Measurements from ENCODE around the gene SUSD5. TPM values are rescaled to one million over a fixed set of nuclear protein-coding genes. Genes with fewer than 3 reads are reported as not detected.
"Not testable (repeated sequence)": the region's sequence is repeated elsewhere in the genome, so short reads cannot be mapped to it uniquely, and the experiment has no call there.

SUSD5 gene
- total RNA-seq, 2 experiments from 2014 or later: not detected

DNA sequence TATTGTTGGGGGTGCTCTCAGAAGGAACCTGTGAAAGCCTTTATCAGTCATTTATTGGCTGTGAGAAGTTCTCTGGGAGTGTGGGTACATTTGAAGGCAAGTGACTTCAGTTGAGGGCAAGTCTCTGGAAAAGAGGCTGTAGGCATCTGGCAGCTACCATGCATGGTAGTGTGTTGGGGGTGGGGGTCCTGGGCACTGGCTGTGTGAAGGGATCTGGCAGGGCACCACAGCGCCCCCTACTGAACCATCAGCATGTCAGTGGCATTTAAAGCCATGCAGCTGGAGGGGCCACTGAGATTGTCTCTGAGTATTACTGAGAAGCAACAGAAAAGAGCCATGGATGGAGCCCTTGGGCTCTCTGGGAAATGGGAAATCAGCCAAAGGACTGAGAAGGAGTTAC is 74.2 kb downstream of the SUSD5 start:
- POLR2A ChIA-PET: no interaction called here
- no peaks in the 10 kb centered on the region for H3K27me3 Mint-ChIP-seq
- intact Hi-C loops (cut with micrococcal nuclease): no loop called here
- no peak overlapping the region for H3K4me3 Mint-ChIP-seq
- H3K4me1 Mint-ChIP-seq (ENCODE audit: low read depth): no peaks in the 10 kb centered on the region
- H3K9me3 Mint-ChIP-seq: no peaks in the 10 kb centered on the region
- H3K36me3 Mint-ChIP-seq: peaks cover 6% of the 10 kb centered on the region
- CTCF ChIA-PET: interaction anchor here (0.7 to 2.5 kb wide), 10 partner anchors 8 to 228 kb away, joined by 3 to 25 read pairs (median 3); no protein-coding TSS in a partner anchor
- H3K27ac Mint-ChIP-seq: no peak overlapping the region
- DNase-seq: peak; percentile 55

DNA sequence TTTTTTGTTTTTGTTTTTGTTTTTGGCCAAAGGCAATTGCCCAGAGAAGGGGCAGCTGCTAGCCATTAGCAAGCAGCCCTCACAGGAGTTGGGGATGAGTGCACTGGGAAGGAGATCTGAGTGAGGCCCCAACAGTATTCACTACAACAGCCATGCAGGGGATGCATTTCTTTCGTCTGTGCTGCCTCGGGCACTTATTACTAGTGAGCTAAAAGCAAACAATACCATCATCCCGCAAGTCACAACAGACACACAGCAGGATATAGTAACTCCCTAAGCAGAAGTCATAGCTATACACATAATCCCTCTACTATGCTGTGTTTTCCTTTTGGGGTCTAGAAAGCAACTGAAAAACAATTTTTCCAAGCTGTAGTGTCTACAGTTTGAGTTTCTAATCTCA is 77.6 kb downstream of the SUSD5 start:
- Mint-ChIP-seq H3K9me3 (no peaks in the 10 kb centered on the region), H3K4me3 (no peak overlapping the region), H3K4me1 (ENCODE audit: low read depth) (no peaks in the 10 kb centered on the region), H3K36me3 (peaks cover 16% of the 10 kb centered on the region), H3K27ac (no peak overlapping the region), H3K27me3 (no peaks in the 10 kb centered on the region)
- ChIA-PET CTCF (interaction anchor here (2.2 kb wide), 1 partner anchor 9 kb away, joined by 18 read pairs; no protein-coding TSS in a partner anchor), POLR2A (no interaction called here)
- no peak for DNase-seq
- intact Hi-C loops (cut with micrococcal nuclease): no loop called here

DNA sequence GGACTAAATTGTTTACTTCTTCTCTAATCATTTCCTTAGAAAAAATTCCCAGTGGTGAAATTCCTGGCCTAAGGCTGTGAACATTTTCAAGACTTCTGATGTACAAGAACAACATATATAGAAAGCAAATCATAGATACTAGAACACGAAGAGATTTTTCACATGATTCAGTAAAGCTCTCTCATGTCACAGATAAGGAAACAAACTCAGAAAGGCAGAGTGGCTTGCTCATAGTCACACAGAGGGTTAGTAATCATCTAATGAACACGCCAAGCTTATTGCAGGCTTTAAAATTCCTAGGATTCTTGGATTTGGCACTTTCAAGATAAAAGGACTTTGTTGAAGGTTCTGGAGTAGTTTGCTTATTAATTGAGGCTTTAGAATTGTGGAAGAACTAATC is 78.6 kb downstream of the SUSD5 start:
- Mint-ChIP-seq H3K36me3 (peaks cover 22% of the 10 kb centered on the region), H3K4me3 (no peak overlapping the region), H3K9me3 (no peaks in the 10 kb centered on the region), H3K27me3 (no peaks in the 10 kb centered on the region), H3K27ac (no peak overlapping the region), H3K4me1 (ENCODE audit: low read depth) (no peaks in the 10 kb centered on the region)
- ChIA-PET CTCF (interaction anchor here (1.4 to 2.2 kb wide), 2 partner anchors 8 to 233 kb away, joined by 7 to 18 read pairs; no protein-coding TSS in a partner anchor), POLR2A (no interaction called here)
- no peak for DNase-seq
- intact Hi-C loops (cut with micrococcal nuclease): no loop called here

DNA sequence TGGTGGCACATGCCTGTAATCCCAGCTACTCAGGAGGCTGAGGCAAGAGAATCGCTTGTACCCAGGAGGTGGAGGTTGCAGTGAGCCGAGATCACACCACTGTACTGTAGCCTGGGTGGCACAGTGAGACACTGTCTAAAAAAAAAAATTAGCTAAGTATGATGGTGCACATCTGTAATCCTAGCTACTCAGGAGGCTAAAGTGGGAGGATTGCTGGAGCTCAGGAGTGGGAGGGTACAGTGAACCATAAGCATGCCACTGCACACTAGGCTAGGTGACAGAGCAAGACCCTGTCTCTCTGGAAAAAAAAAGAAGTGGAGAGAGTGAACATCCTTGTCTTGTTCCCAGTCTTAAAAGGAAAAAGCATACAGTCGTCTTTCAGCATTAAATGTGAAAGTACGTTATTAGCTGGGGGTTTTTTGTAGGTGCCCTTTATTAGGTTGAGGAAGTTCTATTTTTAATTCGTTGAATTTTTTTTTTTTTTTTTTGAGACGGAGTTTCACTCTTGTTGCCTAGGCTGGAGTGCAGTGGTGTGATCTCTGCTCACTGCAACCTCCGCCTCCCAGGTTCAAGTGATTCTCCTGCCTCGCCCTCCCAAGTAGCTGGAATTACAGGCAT is 79.5 kb downstream of the SUSD5 start:
- intact Hi-C loops (cut with micrococcal nuclease); DNase-seq; H3K9me3 Mint-ChIP-seq; H3K27me3 Mint-ChIP-seq; POLR2A ChIA-PET; H3K27ac Mint-ChIP-seq; H3K4me1 Mint-ChIP-seq (ENCODE audit: low read depth); H3K4me3 Mint-ChIP-seq: not testable (repeated sequence)
- peaks cover 24% of the 10 kb centered on the region for H3K36me3 Mint-ChIP-seq
- CTCF ChIA-PET: interaction anchor here (1.4 kb wide), 1 partner anchor 234 kb away, joined by 7 read pairs; no protein-coding TSS in a partner anchor

DNA sequence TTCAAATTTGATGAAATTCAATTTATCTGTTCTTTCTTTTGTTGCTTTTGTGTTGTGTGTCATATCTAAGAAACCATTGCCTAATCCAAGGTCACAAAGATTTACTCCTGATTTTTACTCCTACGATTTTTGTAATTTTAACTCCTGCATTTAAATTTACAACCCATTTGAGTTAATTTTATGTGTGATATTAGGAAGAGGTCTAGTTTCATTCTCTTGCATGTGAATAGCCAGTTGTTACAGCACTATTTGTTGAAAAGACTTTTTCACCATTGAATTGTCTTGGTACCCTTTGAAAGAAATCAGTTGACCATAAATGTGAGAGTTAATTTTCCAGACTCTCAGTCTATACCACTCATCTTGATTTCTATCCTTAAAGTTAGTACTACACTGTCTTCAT is 80.9 kb downstream of the SUSD5 start:
- peaks cover 21% of the 10 kb centered on the region for H3K36me3 Mint-ChIP-seq
- DNase-seq: no peak
- no peak overlapping the region for H3K27ac Mint-ChIP-seq
- ChIA-PET POLR2A (no interaction called here), CTCF (no interaction called here)
- intact Hi-C loops (cut with micrococcal nuclease): no loop called here
- no peak overlapping the region for H3K4me3 Mint-ChIP-seq
- no peaks in the 10 kb centered on the region for H3K27me3 Mint-ChIP-seq
- H3K9me3 Mint-ChIP-seq: no peaks in the 10 kb centered on the region
- H3K4me1 Mint-ChIP-seq (ENCODE audit: low read depth): peaks cover 7% of the 10 kb centered on the region

DNA sequence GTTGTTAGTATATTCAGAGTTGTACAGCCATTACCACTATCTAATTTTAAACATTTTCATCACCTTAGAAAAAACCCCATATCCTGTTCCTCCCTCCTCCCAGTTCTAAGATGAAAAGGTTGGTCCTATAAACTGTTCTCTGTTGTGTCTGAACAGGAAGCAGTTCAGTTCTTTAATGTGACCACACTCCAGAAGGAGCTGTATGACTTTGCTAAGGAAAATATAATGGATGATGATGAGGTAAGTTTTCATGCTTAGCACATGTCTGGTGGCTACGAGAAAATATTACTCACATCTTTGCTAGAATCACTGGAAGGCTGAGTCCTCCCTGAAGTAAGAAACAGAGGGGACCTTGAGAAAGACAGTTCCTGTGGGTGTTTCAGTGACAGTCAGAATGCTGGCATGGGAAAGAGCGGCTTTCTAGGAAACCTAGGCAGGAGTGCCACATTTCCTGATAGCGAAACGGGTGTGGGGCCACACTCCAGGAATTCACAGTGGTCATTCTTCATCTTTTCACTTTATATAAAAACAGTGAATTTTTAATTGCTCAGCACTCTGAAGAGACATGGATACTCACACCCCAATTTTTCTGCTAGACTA is 84.5 kb downstream of the SUSD5 start:
- Mint-ChIP-seq H3K27ac (no peak overlapping the region), H3K9me3 (no peaks in the 10 kb centered on the region), H3K36me3 (peaks cover 21% of the 10 kb centered on the region), H3K27me3 (no peaks in the 10 kb centered on the region), H3K4me1 (ENCODE audit: low read depth) (peaks cover 7% of the 10 kb centered on the region), H3K4me3 (no peak overlapping the region)
- intact Hi-C loops (cut with micrococcal nuclease): no loop called here
- POLR2A ChIA-PET: no interaction called here
- no peak for DNase-seq
- CTCF ChIA-PET: interaction anchor here (1.0 to 3.6 kb wide), 4 partner anchors 10 to 653 kb away, joined by 3 to 13 read pairs (median 4); no protein-coding TSS in a partner anchor

DNA sequence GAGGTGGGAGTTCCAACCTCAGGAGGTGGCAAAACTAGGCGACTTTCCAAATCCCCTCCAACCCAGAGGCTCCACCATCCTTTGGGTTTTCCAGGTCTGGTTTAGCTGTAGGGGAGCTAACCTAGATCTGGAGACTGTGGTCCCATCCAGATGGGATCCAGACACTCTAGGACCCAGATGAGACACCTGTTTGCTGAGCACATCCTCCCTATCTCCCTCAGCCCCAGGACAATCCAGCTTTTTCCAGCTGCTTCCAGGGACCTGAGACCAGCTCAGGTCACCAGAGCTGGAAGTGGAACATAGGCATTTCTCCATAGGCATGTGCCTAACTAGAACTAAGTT is 86.6 kb downstream of the SUSD5 start:
- no peak for DNase-seq
- no peaks in the 10 kb centered on the region for H3K27me3 Mint-ChIP-seq
- POLR2A ChIA-PET: interaction anchor here (1.2 kb wide), 1 partner anchor 241 kb away, joined by 4 read pairs; no protein-coding TSS in a partner anchor
- no peaks in the 10 kb centered on the region for H3K9me3 Mint-ChIP-seq
- intact Hi-C loops (cut with micrococcal nuclease): no loop called here
- H3K4me1 Mint-ChIP-seq (ENCODE audit: low read depth): peaks cover 7% of the 10 kb centered on the region
- CTCF ChIA-PET: interaction anchor here (0.6 to 3.1 kb wide), 42 partner anchors 9 to 666 kb away, joined by 3 to 124 read pairs (median 4); partner anchors contain the start of genes CRTAP and PDCD6IP
- no peak overlapping the region for H3K4me3 Mint-ChIP-seq
- H3K36me3 Mint-ChIP-seq: peaks cover 17% of the 10 kb centered on the region
- H3K27ac Mint-ChIP-seq: no peak overlapping the region

DNA sequence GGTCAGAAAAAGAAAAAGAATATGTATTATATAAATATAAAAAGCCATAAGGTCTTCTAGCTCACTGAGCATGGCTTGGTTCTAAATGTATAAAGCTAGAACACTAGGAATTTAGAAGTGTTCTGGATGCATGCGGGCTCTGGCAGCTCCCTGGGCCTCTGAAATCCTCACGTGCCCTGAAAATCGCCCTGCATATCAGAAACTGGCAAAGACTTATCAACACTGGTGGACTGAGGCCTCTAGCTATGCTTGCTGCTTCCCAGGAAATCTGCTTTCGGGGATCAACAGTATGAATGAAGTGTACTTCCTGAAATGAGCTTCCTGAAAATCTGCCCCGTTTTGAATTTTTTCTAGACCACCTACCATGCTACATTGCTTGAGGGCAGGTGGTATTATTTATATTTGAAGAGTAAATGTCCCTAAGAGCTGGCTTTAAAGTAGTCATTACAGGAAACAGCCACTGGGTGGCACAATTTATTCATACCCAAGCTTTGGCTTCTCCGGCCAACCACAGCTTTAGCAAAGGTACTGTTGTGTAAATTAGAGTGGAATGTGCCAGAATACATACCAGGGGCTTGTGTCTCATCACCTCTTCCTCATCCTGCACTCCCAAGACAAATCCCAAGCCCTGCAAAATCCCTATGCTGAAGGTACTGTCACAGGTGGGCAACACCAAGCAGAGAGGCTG is 87.1 kb downstream of the SUSD5 start:
- H3K36me3 Mint-ChIP-seq: peaks cover 15% of the 10 kb centered on the region
- ChIA-PET CTCF (interaction anchor here (0.6 to 3.1 kb wide), 56 partner anchors 9 to 706 kb away, joined by 3 to 124 read pairs (median 4); partner anchors contain the start of genes CRTAP, PDCD6IP and UBP1), POLR2A (interaction anchor here (1.2 kb wide), 1 partner anchor 241 kb away, joined by 4 read pairs; no protein-coding TSS in a partner anchor)
- H3K27me3 Mint-ChIP-seq: no peaks in the 10 kb centered on the region
- intact Hi-C loops (cut with micrococcal nuclease): loop anchor here (1.0 kb wide), 2 partner anchors 241 to 656 kb away; no protein-coding TSS in a partner anchor
- DNase-seq: peak; percentile 32
- no peak overlapping the region for H3K4me3 Mint-ChIP-seq
- H3K27ac Mint-ChIP-seq: no peak overlapping the region
- H3K4me1 Mint-ChIP-seq (ENCODE audit: low read depth): peaks cover 9% of the 10 kb centered on the region
- no peaks in the 10 kb centered on the region for H3K9me3 Mint-ChIP-seq

DNA sequence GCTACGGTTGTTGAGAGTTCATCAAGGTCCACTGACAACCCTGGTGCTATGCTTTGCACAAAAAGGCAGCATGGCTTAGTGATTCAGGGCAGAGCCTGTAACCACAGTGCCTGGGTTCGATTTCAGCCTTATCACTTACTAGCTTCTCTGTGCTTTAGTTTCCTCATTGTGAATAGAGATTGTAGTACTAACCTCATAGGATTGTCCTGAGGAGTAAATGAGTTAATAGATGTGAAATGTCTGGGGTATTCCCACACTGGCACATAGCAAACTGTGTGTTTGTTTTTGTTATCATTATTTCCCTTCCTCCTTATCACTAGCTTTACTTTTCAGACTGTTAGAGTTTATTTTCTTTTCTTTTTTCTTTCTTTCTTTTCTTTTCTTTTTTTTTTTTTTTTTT is 88.5 kb downstream of the SUSD5 start:
- Mint-ChIP-seq H3K4me1 (ENCODE audit: low read depth) (peaks cover 10% of the 10 kb centered on the region), H3K9me3 (no peaks in the 10 kb centered on the region), H3K27ac (no peak overlapping the region), H3K36me3 (peaks cover 12% of the 10 kb centered on the region), H3K27me3 (no peaks in the 10 kb centered on the region), H3K4me3 (no peak overlapping the region)
- intact Hi-C loops (cut with micrococcal nuclease): no loop called here
- DNase-seq: no peak
- ChIA-PET POLR2A (no interaction called here), CTCF (interaction anchor here (0.7 to 3.1 kb wide), 7 partner anchors 14 to 668 kb away, joined by 3 to 124 read pairs (median 4); partner anchors contain the start of gene PDCD6IP)

DNA sequence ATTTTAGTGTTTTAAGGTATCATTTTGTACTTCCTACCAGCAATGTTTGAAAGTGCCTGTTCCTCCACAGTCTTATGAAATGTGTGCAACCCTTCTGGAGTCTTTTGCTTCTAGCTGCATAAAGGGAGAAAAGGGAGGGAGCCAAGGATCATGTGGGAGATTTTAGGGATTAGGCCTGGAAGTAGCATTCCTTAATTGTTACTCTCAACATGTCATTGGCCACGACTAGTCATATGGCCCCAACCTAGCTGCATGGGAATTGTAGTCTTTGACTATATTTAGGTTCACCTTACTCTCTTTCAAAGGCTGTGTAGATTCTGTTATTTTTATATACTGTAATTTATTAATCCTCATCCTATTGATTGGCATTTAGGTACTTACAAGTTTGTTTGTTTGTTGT is 89.9 kb downstream of the SUSD5 start:
- DNase-seq: no peak
- H3K27ac Mint-ChIP-seq: no peak overlapping the region
- no peaks in the 10 kb centered on the region for H3K27me3 Mint-ChIP-seq
- H3K4me3 Mint-ChIP-seq: no peak overlapping the region
- intact Hi-C loops (cut with micrococcal nuclease): no loop called here
- H3K9me3 Mint-ChIP-seq: no peaks in the 10 kb centered on the region
- POLR2A ChIA-PET: no interaction called here
- peaks cover 18% of the 10 kb centered on the region for H3K4me1 Mint-ChIP-seq (ENCODE audit: low read depth)
- peaks cover 18% of the 10 kb centered on the region for H3K36me3 Mint-ChIP-seq
- CTCF ChIA-PET: interaction anchor here (1.0 to 1.2 kb wide), 2 partner anchors 13 to 53 kb away, joined by 3 to 4 read pairs; no protein-coding TSS in a partner anchor

DNA sequence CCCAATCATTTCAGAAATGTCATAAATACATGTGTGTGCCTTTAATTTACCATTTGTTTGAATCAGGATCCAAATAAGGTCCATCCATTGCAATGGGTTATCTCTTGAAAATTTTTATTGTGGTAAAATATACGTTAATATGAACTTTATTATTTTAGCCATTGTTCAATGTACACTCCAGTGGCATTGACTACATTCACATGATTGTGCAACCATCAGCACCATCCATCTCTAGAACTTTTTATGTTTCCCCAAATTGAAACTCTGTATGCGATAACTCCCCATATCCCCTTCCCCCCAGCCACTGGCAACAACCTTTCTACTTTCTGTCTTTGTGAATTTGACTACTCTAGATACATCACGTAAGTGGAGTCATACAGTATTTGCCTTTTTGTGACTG is 92.8 kb downstream of the SUSD5 start:
- POLR2A ChIA-PET: no interaction called here
- Mint-ChIP-seq H3K4me1 (ENCODE audit: low read depth) (peaks cover 16% of the 10 kb centered on the region), H3K36me3 (peaks cover 15% of the 10 kb centered on the region), H3K27me3 (no peaks in the 10 kb centered on the region), H3K9me3 (no peaks in the 10 kb centered on the region), H3K27ac (no peak overlapping the region), H3K4me3 (no peak overlapping the region)
- CTCF ChIA-PET: no interaction called here
- DNase-seq: no peak
- intact Hi-C loops (cut with micrococcal nuclease): no loop called here

DNA sequence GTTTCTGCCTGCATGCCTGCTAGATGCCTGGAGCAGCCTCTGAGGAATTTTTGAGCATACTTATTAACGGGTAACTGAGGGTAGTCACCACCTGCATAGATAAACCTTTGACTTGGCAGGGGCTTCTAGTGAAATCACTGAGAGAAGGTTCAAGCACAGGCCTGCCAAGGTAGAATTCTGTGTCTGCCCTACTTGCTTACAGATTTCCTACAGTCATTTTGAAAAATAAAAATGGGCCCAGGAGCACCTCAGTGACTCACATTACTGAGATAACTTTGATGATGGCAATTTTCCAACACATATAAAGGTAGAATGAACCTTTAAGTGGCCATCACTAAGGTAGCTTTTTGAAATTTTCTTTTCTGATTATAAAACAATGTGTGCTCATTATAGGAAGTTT is 94.0 kb downstream of the SUSD5 start:
- DNase-seq: peak; percentile 14
- Mint-ChIP-seq H3K9me3 (no peaks in the 10 kb centered on the region), H3K27ac (peak overlapping the region; percentile 44), H3K4me1 (ENCODE audit: low read depth) (peaks cover 16% of the 10 kb centered on the region), H3K36me3 (peaks cover 19% of the 10 kb centered on the region), H3K27me3 (no peaks in the 10 kb centered on the region), H3K4me3 (no peak overlapping the region)
- POLR2A ChIA-PET: no interaction called here
- CTCF ChIA-PET: interaction anchor here (1.2 kb wide), 1 partner anchor 11 kb away, joined by 3 read pairs; the partner anchor contains the start of gene CRTAP
- intact Hi-C loops (cut with micrococcal nuclease): loop anchor here (1.0 kb wide), 2 partner anchors 9 to 13 kb away; no protein-coding TSS in a partner anchor
